ENCODE results near the gene ADCY9. TPM values are rescaled to one million over a fixed set of nuclear protein-coding genes. Genes with fewer than 3 reads are reported as not detected.

The ADCY9 gene
- total RNA-seq, 2 experiments from 2014 or later = 6.5 to 7.1 TPM

- no peak overlapping the region for H3K4me3 Mint-ChIP-seq
- intact Hi-C loops (cut with micrococcal nuclease) = loop anchor here (10.0 kb wide), 2 partner anchors 130 to 340 kb away; partner anchors contain the start of gene ADCY9
- H3K36me3 Mint-ChIP-seq (ENCODE audit: low read depth) = no peaks in the 10 kb centered on the region
- no peaks in the 10 kb centered on the region for H3K27me3 Mint-ChIP-seq (ENCODE audit: low read depth)
- H3K27ac Mint-ChIP-seq = no peak overlapping the region
- H3K9me3 Mint-ChIP-seq = no peaks in the 10 kb centered on the region
- DNase-seq = no peak
- CTCF ChIA-PET = interaction anchor here (0.7 to 3.4 kb wide), 3 partner anchors 9 to 269 kb away, joined by 3 to 20 read pairs (median 5); no protein-coding TSS in a partner anchor
- H3K4me1 Mint-ChIP-seq (ENCODE audit: low read depth) = peaks cover 4% of the 10 kb centered on the region
Measured at GRCh38 chr16:3984111-3985060, 131.9 kb downstream of the ADCY9 start.

GRCh38 chr16:3983081-3983520 is 133.1 kb downstream of the ADCY9 start:
- no peak overlapping the region for H3K27ac Mint-ChIP-seq
- no peaks in the 10 kb centered on the region for H3K9me3 Mint-ChIP-seq
- CTCF ChIA-PET = interaction anchor here (0.7 to 3.4 kb wide), 10 partner anchors 8 to 271 kb away, joined by 3 to 20 read pairs (median 4); no protein-coding TSS in a partner anchor
- peaks cover 4% of the 10 kb centered on the region for H3K4me1 Mint-ChIP-seq (ENCODE audit: low read depth)
- peaks cover 2% of the 10 kb centered on the region for H3K36me3 Mint-ChIP-seq (ENCODE audit: low read depth)
- no peak overlapping the region for H3K4me3 Mint-ChIP-seq
- DNase-seq = peak; percentile 73
- no peaks in the 10 kb centered on the region for H3K27me3 Mint-ChIP-seq (ENCODE audit: low read depth)
- intact Hi-C loops (cut with micrococcal nuclease) = loop anchor here (1.0 to 10.0 kb wide), 3 partner anchors 132 to 342 kb away; partner anchors contain the start of gene ADCY9

- no peak for DNase-seq
- peaks cover 2% of the 10 kb centered on the region for H3K36me3 Mint-ChIP-seq (ENCODE audit: low read depth)
- CTCF ChIA-PET = interaction anchor here (1.1 to 3.4 kb wide), 3 partner anchors 129 to 272 kb away, joined by 3 to 20 read pairs (median 3); no protein-coding TSS in a partner anchor
- no peaks in the 10 kb centered on the region for H3K9me3 Mint-ChIP-seq
- H3K27me3 Mint-ChIP-seq (ENCODE audit: low read depth) = no peaks in the 10 kb centered on the region
- intact Hi-C loops (cut with micrococcal nuclease) = loop anchor here (10.0 kb wide), 2 partner anchors 133 to 343 kb away; partner anchors contain the start of gene ADCY9
- H3K4me3 Mint-ChIP-seq = no peak overlapping the region
- no peak overlapping the region for H3K27ac Mint-ChIP-seq
- peaks cover 4% of the 10 kb centered on the region for H3K4me1 Mint-ChIP-seq (ENCODE audit: low read depth)
Measured at GRCh38 chr16:3982216-3982615, 134.0 kb downstream of the ADCY9 start.

GRCh38 chr16:3980253-3981111 is 135.8 kb downstream of the ADCY9 start:
- Mint-ChIP-seq H3K27ac (no peak overlapping the region), H3K9me3 (no peaks in the 10 kb centered on the region), H3K4me1 (ENCODE audit: low read depth) (peaks cover 4% of the 10 kb centered on the region), H3K36me3 (ENCODE audit: low read depth) (peaks cover 4% of the 10 kb centered on the region), H3K27me3 (ENCODE audit: low read depth) (no peaks in the 10 kb centered on the region), H3K4me3 (no peak overlapping the region)
- CTCF ChIA-PET = interaction anchor here (1.1 kb wide), 1 partner anchor 274 kb away, joined by 3 read pairs; no protein-coding TSS in a partner anchor
- DNase-seq = no peak
- intact Hi-C loops (cut with micrococcal nuclease) = loop anchor here (10.0 kb wide), 2 partner anchors 134 to 344 kb away; partner anchors contain the start of gene ADCY9

GRCh38 chr16:3979518-3979917 is 136.7 kb downstream of the ADCY9 start:
- intact Hi-C loops (cut with micrococcal nuclease) = no loop called here
- H3K4me1 Mint-ChIP-seq (ENCODE audit: low read depth) = peaks cover 4% of the 10 kb centered on the region
- H3K27ac Mint-ChIP-seq = no peak overlapping the region
- no peak for DNase-seq
- no peaks in the 10 kb centered on the region for H3K9me3 Mint-ChIP-seq
- no peaks in the 10 kb centered on the region for H3K27me3 Mint-ChIP-seq (ENCODE audit: low read depth)
- peaks cover 4% of the 10 kb centered on the region for H3K36me3 Mint-ChIP-seq (ENCODE audit: low read depth)
- CTCF ChIA-PET = interaction anchor here (1.1 kb wide), 1 partner anchor 275 kb away, joined by 3 read pairs; no protein-coding TSS in a partner anchor
- no peak overlapping the region for H3K4me3 Mint-ChIP-seq

- H3K4me1 Mint-ChIP-seq (ENCODE audit: low read depth) = peaks cover 4% of the 10 kb centered on the region
- H3K27me3 Mint-ChIP-seq (ENCODE audit: low read depth) = no peaks in the 10 kb centered on the region
- H3K36me3 Mint-ChIP-seq (ENCODE audit: low read depth) = peaks cover 4% of the 10 kb centered on the region
- no peaks in the 10 kb centered on the region for H3K9me3 Mint-ChIP-seq
- DNase-seq = no peak
- no peak overlapping the region for H3K27ac Mint-ChIP-seq
- H3K4me3 Mint-ChIP-seq = no peak overlapping the region
- CTCF ChIA-PET = no interaction called here
- intact Hi-C loops (cut with micrococcal nuclease) = no loop called here
Measured at GRCh38 chr16:3979070-3979469, 137.2 kb downstream of the ADCY9 start.

GRCh38 chr16:3977376-3977775 is 138.9 kb downstream of the ADCY9 start:
- Mint-ChIP-seq H3K4me3 (no peak overlapping the region), H3K4me1 (ENCODE audit: low read depth) (no peaks in the 10 kb centered on the region), H3K27ac (no peak overlapping the region), H3K27me3 (ENCODE audit: low read depth) (no peaks in the 10 kb centered on the region), H3K9me3 (no peaks in the 10 kb centered on the region), H3K36me3 (ENCODE audit: low read depth) (peaks cover 4% of the 10 kb centered on the region)
- DNase-seq = no peak
- intact Hi-C loops (cut with micrococcal nuclease) = no loop called here
- CTCF ChIA-PET = interaction anchor here (0.6 kb wide), 1 partner anchor 355 kb away, joined by 4 read pairs; no protein-coding TSS in a partner anchor

- intact Hi-C loops (cut with micrococcal nuclease) = no loop called here
- Mint-ChIP-seq H3K4me1 (ENCODE audit: low read depth) (no peaks in the 10 kb centered on the region), H3K27me3 (ENCODE audit: low read depth) (no peaks in the 10 kb centered on the region), H3K36me3 (ENCODE audit: low read depth) (peaks cover 4% of the 10 kb centered on the region), H3K9me3 (no peaks in the 10 kb centered on the region), H3K27ac (no peak overlapping the region), H3K4me3 (no peak overlapping the region)
- CTCF ChIA-PET = interaction anchor here (1.6 kb wide), 1 partner anchor 9 kb away, joined by 4 read pairs; no protein-coding TSS in a partner anchor
- DNase-seq = no peak
Measured at GRCh38 chr16:3974751-3975150, 141.5 kb downstream of the ADCY9 start.

- no peaks in the 10 kb centered on the region for H3K36me3 Mint-ChIP-seq (ENCODE audit: low read depth)
- H3K9me3 Mint-ChIP-seq = no peaks in the 10 kb centered on the region
- no peak overlapping the region for H3K27ac Mint-ChIP-seq
- DNase-seq = no peak
- no peak overlapping the region for H3K4me3 Mint-ChIP-seq
- intact Hi-C loops (cut with micrococcal nuclease) = no loop called here
- no peaks in the 10 kb centered on the region for H3K27me3 Mint-ChIP-seq (ENCODE audit: low read depth)
- no peaks in the 10 kb centered on the region for H3K4me1 Mint-ChIP-seq (ENCODE audit: low read depth)
- CTCF ChIA-PET = no interaction called here
Measured at GRCh38 chr16:3971706-3972105, 144.5 kb downstream of the ADCY9 start.

GRCh38 chr16:3971261-3971660 is 145.0 kb downstream of the ADCY9 start:
- CTCF ChIA-PET = no interaction called here
- intact Hi-C loops (cut with micrococcal nuclease) = no loop called here
- H3K27me3 Mint-ChIP-seq (ENCODE audit: low read depth) = no peaks in the 10 kb centered on the region
- H3K27ac Mint-ChIP-seq = no peak overlapping the region
- peaks cover under 1% of the 10 kb centered on the region for H3K36me3 Mint-ChIP-seq (ENCODE audit: low read depth)
- H3K4me1 Mint-ChIP-seq (ENCODE audit: low read depth) = no peaks in the 10 kb centered on the region
- DNase-seq = no peak
- no peak overlapping the region for H3K4me3 Mint-ChIP-seq
- peaks cover 3% of the 10 kb centered on the region for H3K9me3 Mint-ChIP-seq

GRCh38 chr16:3968551-3968950 is 147.7 kb downstream of the ADCY9 start:
- Mint-ChIP-seq H3K9me3 (peaks cover 10% of the 10 kb centered on the region), H3K27me3 (ENCODE audit: low read depth) (no peaks in the 10 kb centered on the region), H3K4me3 (no peak overlapping the region), H3K36me3 (ENCODE audit: low read depth) (peaks cover 10% of the 10 kb centered on the region), H3K4me1 (ENCODE audit: low read depth) (peaks cover under 1% of the 10 kb centered on the region), H3K27ac (no peak overlapping the region)
- no peak for DNase-seq
- CTCF ChIA-PET = interaction anchor here (1.0 kb wide), 1 partner anchor 197 kb away, joined by 3 read pairs; no protein-coding TSS in a partner anchor
- intact Hi-C loops (cut with micrococcal nuclease) = no loop called here
